ENCODE results near the gene AGBL5. TPM values are rescaled to one million over a fixed set of nuclear protein-coding genes. Genes with fewer than 3 reads are reported as not detected.
A peak's percentile ranks its signal among the peaks of the same experiment; 100 is the strongest.

AGBL5 gene
- polyA plus RNA-seq (24.5 to 27.7 TPM (median 25.5 TPM) in 3 replicates), polyA minus RNA-seq (32.5 to 60.4 TPM (median 47.4 TPM) in 3 replicates)
- polyA plus RNA-seq (2011; ENCODE audit: low read depth), result 31.7 TPM
- polyA plus RNA-seq (2011; cell fraction: cytosol; rRNA removed), result 26.4 and 32.9 TPM in 2 replicates
- 12.3 and 12.4 TPM in 2 replicates for polyA plus RNA-seq (2011; cell fraction: nucleus; rRNA removed)
- polyA plus RNA-seq (2012; ENCODE audit: low replicate concordance), result 12.7 and 19.7 TPM in 2 replicates
- 25.1 TPM for polyA minus RNA-seq (2011; cell fraction: cytosol; rRNA and poly(A)+ RNA removed)
- polyA minus RNA-seq (2011; cell fraction: nucleus; rRNA and poly(A)+ RNA removed), result 6.5 and 9.9 TPM in 2 replicates

- Histone ChIP-seq H2AFZ (ENCODE audit: control insufficient read depth, low read length) (peak within 1 kb of the TSS; percentile 92), H3K27ac (ENCODE audit: control insufficient read depth, insufficient read depth, low read length) (peak within 1 kb of the TSS; percentile 77), H3K4me3 (ENCODE audit: control insufficient read depth in 2 of 3, extremely low read depth in 1 of 3, insufficient read depth in 2 of 3, low read depth in 1 of 3, low read length in 3 of 3) (peak within 1 kb of the TSS; percentile 87 to 94 (median 88)), H3K27me3 (ENCODE audit: control insufficient read depth, extremely low read depth, insufficient read depth, low read length) (no peaks in the 10 kb centered on the region), H3K4me1 (ENCODE audit: control insufficient read depth, extremely low read depth, insufficient read depth, low read length) (peaks cover 9% of the 10 kb centered on the region), H3K79me2 (ENCODE audit: control insufficient read depth, insufficient read depth, low read length) (no peaks in the 10 kb centered on the region), H4K20me1 (ENCODE audit: control insufficient read depth, extremely low read depth, insufficient read depth, low read length) (no peaks in the 10 kb centered on the region), H3K9me1 (ENCODE audit: control insufficient read depth, extremely low read depth, insufficient read depth, low read length) (no peaks in the 10 kb centered on the region), H3K4me2 (ENCODE audit: control insufficient read depth, extremely low read depth, insufficient read depth, low read depth, low read length) (peak within 1 kb of the TSS; percentile 98), H3K9me3 (ENCODE audit: control insufficient read depth, low read depth, low read length) (no peaks in the 10 kb centered on the region), H3K36me3 (ENCODE audit: control insufficient read depth in 2 of 2, extremely low read depth in 1 of 2, insufficient read depth in 2 of 2, low read length in 2 of 2) (peaks cover 5 to 15% of the 10 kb centered on the region in 2 experiments), H3K9ac (ENCODE audit: control insufficient read depth, extremely low read depth, insufficient read depth, low read length) (peak within 1 kb of the TSS; percentile 77)
- FAIRE-seq (no peak), DNase-seq (ENCODE audit: low read depth, low spot score) (peak; percentile 53)
- dilution Hi-C loops (cut with MboI; ENCODE audit: extremely low pct_ligation_motif_present, low sequenced_read_pairs), result no loop called here
- TF ChIP-seq CTCF (optimal IDR thresholded peaks at IDR 0.05 in 1 of 3, IDR thresholded peaks at IDR 0.05 in 1 of 3, conservative IDR thresholded peaks at IDR 0.05 in 1 of 3; ENCODE audit: extremely low read depth in 1 of 3, insufficient read depth in 2 of 3, low read length in 3 of 3) (no peak), EZH2 (IDR thresholded peaks at IDR 0.05; ENCODE audit: low read length) (no peak)
Observed at GRCh38 chr2:27050996-27051901, at the start of gene AGBL5. Gene AGBL5, plus strand, starts transcription at chr2:27051668. Its CDS starts 1,291 bp downstream, at chr2:27052959.

GRCh38 chr2:27001950-27002349, 49.5 kb upstream of the AGBL5 start:
- FAIRE-seq, result no peak
- no peak overlapping the region for H3K27ac ChIP-seq (ENCODE audit: control insufficient read depth, insufficient read depth, low read length)

More at GRCh38 chr2:27001950-27002349, 49.5 kb upstream of the AGBL5 start:
- no peak overlapping the region for H3K4me2 ChIP-seq (ENCODE audit: control insufficient read depth, extremely low read depth, insufficient read depth, low read depth, low read length)
- no peak for DNase-seq (ENCODE audit: low read depth, low spot score)
- no peaks in the 10 kb centered on the region for H3K79me2 ChIP-seq (ENCODE audit: control insufficient read depth, insufficient read depth, low read length)
- no peaks in the 10 kb centered on the region for H3K9me3 ChIP-seq (ENCODE audit: control insufficient read depth, low read depth, low read length)
- no peaks in the 10 kb centered on the region for H3K36me3 ChIP-seq (ENCODE audit: control insufficient read depth in 2 of 2, extremely low read depth in 1 of 2, insufficient read depth in 2 of 2, low read length in 2 of 2)
- no peak overlapping the region for H3K9ac ChIP-seq (ENCODE audit: control insufficient read depth, extremely low read depth, insufficient read depth, low read length)
- TF ChIP-seq CTCF (optimal IDR thresholded peaks at IDR 0.05 in 1 of 3, IDR thresholded peaks at IDR 0.05 in 1 of 3, conservative IDR thresholded peaks at IDR 0.05 in 1 of 3; ENCODE audit: extremely low read depth in 1 of 3, insufficient read depth in 2 of 3, low read length in 3 of 3) (no peak), EZH2 (IDR thresholded peaks at IDR 0.05; ENCODE audit: low read length) (no peak)
- dilution Hi-C loops (cut with MboI; ENCODE audit: extremely low pct_ligation_motif_present, low sequenced_read_pairs), result no loop called here
- H4K20me1 ChIP-seq (ENCODE audit: control insufficient read depth, extremely low read depth, insufficient read depth, low read length), result no peaks in the 10 kb centered on the region
- H3K4me1 ChIP-seq (ENCODE audit: control insufficient read depth, extremely low read depth, insufficient read depth, low read length), result no peaks in the 10 kb centered on the region
- H3K9me1 ChIP-seq (ENCODE audit: control insufficient read depth, extremely low read depth, insufficient read depth, low read length), result no peaks in the 10 kb centered on the region
- H3K4me3 ChIP-seq (ENCODE audit: control insufficient read depth in 2 of 3, extremely low read depth in 1 of 3, insufficient read depth in 2 of 3, low read depth in 1 of 3, low read length in 3 of 3), result no peak overlapping the region
- H2AFZ ChIP-seq (ENCODE audit: control insufficient read depth, low read length), result no peak overlapping the region
- no peaks in the 10 kb centered on the region for H3K27me3 ChIP-seq (ENCODE audit: control insufficient read depth, extremely low read depth, insufficient read depth, low read length)
